SH-SY5Y (cell line): ENCODE data around the gene SPATS2L.

Experiments used
- GATA2 ChIP-seq: IDR thresholded peaks from 2 replicates; pipeline ENCODE4 v1.6.1; 2011; ENCODE audit warnings: mild to moderate bottlenecking, low read depth, low read length
- GATA3 ChIP-seq: IDR thresholded peaks from 2 replicates; pipeline ENCODE4 v1.6.1; 2011; ENCODE audit warnings: low read depth, mild to moderate bottlenecking, low read length, moderate library complexity

DNA sequence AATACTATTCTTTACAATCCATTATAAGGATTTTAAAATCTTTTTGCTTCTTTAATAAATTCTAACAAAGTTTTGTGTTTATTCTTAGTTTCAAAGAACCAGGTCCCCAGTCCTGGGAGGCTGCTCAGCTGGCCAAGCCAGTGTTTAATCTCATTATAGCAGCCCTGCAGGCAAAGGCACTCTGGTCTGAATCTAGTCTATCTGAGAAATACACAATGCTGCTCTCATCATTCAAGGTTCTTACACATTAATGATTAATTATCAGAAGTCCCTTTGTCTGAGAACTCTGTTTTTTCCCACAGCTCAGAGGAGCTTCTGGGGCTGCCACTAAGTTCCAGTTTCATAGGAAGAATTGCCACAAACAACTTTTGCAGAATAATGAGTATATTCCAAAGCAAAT is 175.7 kb downstream of the SPATS2L start:
- no peak for TF ChIP-seq GATA3
- no peak for TF ChIP-seq GATA2
